Stimulated activated CD4-positive, alpha-beta T cell treated with anti-CD3 and anti-CD28 coated beads, Interleukin-15, amount 100 ng/mL, for 1 hour (primary cell): ENCODE data around the gene FAM20C.

Experiments
- DNase-seq, 2 donors: peaks; one replicate each; pipeline ENCODE4 v3.0.0-alpha.2; 2020; ENCODE audit warnings: low read depth in 1 of 2, low spot score in 1 of 2

The FAM20C gene

DNA sequence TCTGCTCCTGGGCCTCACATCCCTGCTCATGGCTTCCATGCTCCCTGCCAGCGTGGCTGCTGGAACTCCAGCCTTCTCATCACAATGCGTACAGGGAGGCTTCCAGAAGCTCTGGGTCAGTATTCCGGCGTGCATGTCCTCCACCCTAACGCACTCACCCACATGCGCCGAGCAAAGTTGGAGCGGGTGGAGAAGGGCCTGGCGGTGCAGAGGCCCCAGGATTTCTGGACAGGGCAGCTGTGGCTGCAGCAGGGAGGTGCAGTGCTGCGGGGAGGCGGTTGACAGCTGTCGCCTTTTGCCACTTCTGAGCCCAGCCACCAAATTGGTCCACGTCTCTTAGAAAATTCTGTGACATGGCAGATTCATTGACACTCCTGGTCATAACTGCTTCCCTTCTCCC is 33.6 kb upstream of the FAM20C start:
- DNase-seq: no peak

DNA sequence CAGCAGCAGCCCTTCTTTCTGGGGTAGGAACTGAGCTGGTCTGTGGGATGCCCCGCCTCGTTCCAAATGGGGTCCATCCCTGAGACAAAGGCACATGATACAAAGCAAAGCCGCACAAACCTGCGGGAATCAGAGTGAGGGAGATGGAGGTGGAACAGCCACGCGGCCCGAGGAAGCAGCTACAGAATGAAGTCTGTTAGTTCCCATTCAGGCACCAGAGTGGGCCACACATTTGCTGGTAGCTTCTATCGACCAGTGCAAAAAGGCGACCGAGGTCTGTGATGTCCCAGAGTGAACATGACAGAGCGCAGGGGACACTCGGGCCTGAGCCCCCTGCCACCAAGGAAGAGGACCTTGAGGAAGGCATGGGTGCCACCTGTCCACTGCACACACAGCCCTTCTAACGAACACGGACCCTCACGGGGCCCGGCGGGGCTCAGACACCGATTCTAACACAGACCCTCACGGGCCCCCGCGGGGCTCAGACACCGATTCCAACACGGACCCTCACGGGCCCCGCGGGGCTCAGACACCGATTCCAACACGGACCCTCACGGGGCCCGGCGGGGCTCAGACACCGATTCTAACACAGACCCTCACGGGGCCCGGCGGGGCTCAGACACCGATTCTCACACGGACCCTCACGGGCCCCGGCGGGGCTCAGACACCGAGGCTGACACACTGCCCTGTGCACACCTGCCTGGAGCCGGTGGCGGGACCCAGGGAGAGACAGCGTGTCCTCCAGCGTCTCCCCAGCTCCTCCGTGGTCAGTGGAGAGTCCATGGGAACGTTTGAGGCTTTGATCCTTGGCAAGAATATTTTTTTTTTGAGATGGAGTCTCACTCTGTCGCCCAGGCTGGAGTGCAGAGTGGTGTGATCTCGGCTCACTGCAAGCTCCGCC is 32.8 kb upstream of the FAM20C start:
- DNase-seq: no peak

DNA sequence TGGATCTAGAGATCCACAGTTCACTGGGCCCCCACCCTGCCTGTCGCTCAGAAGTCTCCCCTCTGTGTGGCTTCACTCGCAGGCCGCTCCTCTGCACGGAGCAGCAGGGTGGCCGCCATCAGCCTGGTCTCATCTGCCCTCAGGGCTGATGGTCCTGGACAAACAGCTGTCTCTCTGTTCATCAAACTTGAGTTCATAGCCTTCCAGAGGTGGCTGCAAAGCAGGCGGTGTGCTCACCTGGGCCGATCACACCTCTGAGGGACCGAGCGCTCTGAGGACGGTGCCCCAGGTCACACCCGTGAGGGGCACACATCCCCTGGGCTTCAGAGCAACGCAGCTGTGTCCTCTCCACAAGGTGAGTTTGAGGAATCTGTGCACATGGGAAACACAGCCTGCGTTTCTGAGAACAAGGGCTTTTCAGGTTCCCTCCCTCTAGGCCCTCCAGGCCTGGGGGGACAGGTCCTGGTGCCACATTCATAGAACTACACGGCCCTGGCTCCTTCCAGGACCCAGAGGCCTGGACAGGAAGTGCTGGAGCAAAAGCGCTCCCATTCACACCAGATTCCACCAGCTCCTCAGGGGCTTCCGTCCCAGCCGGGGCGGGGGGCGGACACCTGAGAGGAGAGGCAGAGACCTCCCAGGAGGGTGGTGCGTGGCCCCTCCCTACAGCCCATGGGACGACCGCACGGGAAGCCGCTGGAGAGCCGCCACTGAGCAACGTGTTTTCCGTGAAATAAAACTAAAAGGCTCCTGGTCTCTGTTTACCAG is 31.2 kb upstream of the FAM20C start:
- no peak for DNase-seq

DNA sequence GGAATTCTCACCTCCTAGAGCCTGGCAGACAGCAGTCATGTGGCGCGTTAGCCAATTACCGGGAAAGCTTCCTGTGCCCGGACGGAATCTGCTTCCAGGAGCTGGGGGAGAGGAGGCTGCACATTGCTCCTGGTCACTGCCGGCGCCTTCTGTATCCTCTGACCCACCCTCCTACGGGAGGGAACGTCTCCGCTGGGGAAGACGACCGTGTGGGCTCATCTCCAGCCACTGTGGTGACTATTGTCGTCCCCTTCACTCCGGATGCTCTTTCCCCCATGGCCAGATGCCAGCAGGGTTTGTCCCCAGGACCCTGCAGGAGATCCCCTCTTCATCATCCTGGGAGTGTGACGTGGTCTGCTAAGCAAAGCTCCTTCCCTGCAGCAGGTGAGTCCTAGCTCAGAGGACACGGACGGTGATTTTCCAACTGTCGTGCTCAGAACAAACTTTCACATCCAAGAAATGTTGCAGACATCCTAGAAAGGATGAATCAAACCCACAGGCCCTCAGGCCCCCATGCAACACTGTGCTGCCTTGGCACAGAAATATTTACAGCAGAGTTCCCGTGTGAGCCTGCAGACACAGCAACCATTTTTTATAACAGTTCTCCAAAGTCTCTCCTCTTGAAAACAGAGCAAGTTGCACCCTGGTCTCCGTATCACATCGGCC is 29.6 kb upstream of the FAM20C start:
- DNase-seq: no peak

DNA sequence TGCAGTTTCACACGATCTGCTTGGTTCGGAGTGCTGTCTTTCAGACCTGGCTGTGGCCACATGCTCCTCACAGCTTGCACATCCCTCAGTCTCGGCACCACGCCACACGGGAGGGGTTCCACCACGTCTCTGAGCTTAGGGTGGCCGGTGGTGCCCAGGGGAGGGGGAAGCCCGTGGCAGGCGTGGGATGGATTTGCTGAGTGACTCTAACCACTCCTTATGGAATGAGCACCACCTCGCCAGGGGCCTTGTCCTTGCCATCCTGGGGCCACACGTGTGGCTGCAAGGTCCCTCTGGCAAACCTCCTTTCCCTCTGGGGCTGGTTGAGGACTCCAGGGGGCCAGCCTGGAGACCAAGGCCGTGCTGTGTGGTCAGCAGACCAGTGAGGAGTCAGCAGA is 29.1 kb upstream of the FAM20C start:
- no peak for DNase-seq

DNA sequence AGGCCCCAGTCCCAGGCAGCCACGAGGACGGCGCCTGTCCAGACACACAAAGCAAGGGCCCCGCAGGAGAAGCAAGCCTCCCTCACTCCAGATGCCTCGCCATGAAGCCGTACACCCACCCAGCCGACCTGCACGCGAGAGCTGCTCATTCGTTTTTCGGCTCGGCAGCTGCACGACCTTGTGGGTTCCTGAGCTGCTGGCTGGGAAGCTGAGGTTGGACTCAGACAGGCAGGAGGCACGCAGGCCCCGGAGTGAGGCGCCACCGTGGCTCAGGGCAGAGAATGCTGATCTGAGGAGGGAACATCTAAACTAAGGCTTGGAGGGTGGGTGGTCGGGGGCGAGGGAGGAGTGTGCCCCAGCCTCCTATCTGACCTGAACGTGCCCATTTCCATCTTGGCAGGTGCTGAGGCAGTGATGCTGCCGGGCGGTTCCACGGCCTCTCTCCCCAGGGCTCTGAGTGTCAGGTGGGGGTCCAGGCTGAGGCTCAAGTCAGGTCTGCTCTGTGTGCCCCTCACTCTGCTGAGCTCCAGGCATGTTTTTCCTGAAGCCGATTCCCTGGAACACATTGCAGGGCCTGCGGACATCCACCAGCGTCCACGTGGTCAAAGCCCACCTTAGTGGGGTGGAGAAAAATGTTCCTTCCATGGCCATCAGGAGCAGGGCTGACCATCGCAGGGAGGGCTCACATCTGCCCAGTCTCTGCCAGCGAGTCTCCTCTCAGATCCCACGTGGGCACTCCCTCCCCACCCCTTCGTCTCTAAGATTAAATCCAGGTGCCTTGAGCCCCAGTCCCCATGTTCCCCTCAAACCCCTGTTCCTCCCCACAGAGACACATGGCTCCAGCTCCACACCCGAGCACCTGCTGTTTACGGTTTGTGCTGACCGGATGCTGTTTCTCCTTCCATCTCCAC is 28.1 kb upstream of the FAM20C start:
- DNase-seq: no peak

DNA sequence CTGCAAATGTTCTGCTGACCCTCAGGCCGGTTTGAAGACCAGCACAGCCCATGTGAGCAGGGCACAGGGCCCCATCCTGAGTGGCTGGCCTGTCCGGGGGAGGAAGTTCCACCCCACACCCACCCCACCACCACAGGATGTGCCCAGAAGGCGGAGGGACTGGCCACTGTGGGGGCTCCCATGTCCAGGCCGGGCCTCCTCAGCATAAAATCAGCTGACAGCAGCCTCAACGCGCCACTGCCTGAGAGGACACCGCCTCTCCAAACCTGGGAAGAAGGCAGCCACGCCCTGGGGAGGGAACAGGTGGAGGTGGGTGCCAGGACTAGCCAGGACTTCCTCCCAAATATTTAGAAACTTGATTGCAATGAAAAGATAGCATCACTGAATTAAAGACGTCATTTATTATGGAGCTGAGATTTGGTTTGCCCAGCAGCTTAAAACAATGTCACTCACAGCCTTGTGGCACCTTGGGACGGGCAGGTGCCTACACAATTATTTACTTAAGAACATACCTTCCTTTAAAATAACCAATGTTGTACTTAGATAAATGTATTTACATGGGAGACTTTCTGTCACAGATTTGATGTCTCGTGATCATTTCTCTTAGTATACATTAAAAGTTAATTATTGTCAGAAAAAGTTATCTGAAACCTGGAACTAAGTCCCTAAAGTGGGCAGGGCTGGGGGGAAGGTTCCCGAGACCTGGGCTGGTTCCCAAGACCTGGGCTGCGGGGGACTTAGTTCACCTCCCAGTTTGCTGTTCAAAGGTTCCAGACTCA is 27.3 kb upstream of the FAM20C start:
- no peak for DNase-seq

DNA sequence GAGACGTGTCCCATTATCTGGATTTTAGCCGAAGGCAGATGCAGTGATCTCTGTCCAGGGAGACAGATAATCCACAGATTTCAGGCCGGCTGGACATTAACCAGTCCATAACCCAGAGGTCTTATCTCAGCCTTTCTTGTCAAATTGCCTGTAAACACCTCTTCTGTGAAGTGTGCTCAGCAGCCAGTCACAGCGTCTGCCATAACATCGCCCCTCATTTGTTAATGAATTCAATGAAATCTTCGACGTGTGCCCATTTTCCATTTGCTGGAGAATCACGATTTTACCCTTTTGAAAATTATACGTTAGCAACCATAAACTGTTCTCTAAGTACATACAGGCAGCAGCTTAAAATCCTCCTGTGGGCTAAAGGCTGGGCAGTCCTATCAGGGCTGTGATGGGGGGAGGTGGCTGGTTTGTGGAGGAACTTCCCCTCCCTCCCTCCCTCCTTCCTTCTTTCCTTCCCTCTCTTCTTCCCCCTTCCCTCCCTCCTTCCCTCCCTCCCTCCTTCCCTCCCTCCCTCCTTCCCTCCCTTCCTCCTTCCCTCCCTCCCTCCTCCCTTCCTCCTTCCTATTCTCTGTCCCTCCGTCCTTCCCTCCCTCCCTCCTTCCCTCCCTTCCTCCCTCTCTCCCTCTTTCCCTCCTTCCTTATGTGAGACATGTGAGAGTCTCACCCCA is 26.6 kb upstream of the FAM20C start:
- no peak for DNase-seq

DNA sequence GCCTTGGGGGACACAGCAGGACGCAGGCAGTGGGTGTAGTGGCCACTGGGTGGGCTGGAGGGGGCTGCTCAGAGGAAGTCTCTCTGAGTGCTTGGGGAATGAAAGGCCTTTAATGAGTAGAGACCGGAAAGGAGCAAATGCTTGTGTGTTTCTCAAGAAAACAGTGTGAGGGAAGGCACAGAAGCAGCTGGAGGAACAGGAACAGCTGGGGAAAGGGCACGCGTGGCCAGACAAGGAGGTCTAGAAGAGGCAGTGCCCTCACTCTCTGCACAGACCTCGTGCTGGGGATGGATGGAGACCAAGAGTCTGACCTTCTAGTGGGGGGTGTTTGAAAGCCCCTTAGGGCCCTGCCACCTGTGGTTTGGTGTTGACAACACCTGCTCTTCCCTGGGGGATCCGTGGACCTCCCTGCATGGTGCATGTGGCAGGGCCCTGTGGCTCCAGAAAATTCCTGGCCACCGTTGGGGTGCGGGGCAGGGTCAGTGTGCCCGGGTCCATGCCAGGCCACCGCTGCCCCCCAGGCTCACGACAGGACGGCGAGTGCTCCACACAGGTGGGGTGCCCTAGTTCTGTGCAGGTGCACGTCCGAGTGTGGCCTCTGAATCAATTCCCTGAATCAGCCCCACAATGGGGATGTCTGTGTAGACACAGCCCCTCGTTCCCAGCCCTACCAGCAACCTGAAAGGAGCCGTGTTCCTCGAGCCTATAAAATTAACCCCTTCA is 25.9 kb upstream of the FAM20C start:
- no peak for DNase-seq

DNA sequence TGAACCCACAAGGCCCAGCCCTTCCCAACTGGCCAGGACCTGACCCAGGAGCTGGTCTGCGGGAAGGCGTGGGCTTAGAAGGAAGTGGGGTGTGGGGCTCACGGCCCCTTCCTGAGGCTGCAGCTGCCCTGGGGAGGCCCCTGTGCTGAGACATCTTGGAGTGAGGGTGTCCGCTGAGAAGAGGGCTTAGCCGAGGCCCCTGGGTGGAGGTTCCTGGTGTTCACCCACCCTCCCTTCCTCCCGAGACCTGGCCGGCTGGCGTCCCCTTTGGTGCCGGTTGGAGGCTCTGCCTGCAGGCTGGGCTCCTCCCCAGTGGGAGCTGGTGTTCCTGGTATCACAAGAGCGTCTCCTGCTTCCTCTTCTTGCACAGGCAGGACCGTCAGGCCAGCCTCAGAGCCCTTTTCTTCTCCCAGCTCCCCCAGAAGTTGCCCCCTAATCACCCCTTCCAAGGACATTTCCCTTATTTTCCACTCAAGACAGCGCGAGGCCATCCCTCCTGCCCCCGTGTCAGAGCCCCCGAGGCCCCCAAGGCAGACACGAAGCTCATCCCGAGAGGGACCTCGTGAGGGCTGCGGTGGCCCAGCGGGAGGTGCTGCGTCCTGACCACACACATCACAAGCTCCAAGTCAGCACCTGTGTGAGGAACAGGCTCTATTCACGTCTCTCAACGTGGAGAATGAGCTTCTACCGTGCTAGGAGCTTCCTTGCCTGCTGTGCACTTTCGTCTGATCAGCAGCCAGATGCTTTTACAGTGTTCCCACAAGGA is 25.1 kb upstream of the FAM20C start:
- no peak for DNase-seq

DNA sequence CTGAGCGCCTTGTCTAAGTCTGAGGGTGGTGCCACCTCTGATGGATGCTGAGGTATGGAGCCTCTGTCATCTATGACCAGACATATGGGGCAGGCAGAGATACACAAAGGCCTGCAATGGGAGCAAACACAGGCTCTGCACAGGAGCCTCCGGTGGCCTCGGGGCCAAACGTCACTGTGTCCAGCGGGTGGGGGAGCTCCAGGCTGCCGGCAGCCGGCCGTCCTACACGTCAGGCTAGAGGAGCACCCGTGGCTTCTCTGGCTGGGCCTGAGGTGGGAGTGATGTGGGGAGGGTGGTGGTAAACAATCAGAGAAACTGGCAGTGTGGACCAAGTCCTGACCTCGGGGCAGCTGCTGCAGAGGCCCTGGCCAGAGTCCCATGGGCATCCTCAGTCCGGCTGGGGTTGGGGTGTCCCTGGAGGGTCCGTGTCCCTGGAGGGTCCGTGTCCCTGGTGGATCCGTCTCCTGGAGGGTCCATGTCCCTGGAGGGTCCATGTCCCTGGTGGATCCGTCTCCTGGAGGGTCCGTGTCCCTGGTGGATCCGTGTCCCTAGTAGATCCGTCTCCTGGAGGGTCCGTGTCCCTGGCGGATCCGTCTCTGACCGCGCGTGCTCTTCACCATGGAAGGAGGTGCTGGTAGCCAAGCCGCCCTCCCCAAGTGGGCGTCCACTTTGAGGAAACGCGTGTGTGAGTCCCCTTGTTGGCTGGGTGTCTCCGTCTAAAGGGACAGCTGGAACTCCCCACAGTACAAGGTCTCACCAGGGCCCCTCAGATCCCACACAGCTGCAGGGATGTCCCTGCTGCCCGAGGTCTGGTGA is 24.2 kb upstream of the FAM20C start:
- DNase-seq: no peak

DNA sequence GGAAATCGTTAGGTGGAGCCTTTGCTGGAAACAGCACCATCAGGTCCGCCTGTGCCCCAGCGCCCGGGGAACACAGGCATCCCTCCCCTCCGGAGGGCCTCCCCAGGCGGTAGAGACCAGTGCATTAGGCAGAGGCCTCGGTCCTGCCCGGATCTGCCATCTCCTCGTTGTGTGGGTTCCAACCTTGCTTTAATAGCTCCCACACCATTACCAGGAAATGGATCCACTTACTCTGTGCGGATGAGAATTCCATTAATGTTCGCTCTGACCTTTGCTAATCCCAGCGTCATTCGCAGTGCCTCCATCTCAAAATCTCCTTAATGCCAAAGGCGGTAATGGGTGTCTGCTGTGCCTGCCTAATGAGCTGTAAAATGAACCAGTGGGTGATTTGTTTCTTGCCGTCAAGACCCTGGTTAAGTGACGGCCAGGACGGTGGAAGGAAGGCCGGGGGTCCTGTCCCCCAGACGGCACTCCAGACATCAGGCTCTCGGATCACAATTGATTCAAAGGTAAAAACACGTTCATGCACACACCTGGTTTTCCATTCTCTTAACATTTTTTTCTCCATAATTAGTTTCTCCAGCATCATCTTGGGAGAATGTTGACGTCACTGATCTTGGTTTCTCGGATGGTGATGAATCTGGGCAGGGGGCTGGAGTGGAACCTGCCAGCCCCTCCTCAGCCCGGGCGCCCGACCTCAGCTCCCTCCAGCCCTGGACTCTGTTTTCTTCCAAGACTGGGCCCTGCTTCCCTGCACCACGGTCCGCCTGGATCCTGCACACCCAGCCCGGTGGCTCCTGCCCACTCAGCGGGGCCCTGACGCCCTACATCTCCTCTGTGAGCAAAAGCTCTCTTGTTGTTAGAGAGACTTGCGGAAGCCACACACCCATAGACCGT is 22.8 kb upstream of the FAM20C start:
- no peak for DNase-seq

DNA sequence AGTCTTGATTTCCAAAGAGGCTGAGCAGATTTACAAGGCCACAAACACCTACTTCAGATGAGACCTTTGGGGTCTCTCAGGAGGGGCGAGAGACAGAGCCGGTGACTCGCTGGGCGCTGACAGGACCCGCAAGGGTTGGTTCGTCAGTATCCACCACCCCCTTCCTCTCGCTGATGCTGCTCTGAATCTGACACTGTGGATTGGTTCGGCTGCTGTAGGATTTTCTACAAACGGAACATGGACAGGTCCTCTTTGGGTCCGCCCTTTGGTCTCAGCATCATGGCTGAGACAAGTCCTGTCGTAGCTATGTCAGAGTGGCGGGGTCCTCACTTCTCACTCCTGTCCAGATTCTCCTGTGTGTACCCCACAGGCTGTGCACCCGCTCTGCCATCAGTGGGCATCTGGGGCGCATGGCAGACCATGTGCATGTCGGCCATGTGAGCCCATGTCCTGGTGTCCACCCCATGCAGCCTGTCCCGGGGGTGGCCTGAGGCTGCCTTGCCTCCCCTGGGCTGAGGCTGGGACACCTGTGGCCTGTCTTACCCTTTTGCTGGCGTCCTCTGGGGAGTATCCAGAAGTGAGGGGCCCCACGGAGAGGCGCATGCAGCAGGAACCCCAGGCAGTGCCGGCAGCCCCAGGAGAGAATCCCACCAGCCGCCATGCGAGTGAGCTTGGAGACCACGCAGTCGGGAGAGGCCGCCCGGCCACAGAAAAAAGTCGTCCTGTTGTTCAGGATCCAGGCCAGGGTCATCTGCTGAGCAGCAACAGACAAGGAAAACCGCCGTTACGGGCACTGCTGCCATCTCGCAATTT is 21.6 kb upstream of the FAM20C start:
- DNase-seq: no peak

DNA sequence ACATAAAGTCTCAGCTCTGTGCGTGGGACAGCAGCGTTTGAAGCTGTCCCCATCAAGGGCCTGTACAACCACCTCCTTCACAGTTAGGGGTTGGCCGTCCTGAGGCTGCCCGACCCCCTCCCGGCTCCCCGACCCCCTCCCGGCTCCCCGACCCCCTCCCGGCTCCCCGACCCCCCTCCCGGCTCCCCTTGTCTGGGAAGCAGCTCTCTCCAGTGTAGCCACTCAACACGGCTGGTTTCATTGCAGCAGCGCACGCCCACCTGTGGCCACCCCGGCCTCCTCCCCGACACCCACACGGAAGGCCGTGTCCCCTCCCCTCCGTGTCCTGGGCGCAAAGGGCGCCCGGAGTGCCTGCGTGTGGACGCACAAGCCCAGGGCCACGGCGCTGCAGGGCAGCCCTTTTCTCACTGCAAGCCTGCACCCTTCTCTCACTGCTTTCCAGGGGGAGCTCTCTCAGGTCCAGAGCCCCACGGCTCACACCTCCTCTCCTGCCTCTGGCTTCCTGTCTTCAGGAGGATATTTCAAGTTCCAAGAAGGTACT is 20.9 kb upstream of the FAM20C start:
- DNase-seq: no peak

DNA sequence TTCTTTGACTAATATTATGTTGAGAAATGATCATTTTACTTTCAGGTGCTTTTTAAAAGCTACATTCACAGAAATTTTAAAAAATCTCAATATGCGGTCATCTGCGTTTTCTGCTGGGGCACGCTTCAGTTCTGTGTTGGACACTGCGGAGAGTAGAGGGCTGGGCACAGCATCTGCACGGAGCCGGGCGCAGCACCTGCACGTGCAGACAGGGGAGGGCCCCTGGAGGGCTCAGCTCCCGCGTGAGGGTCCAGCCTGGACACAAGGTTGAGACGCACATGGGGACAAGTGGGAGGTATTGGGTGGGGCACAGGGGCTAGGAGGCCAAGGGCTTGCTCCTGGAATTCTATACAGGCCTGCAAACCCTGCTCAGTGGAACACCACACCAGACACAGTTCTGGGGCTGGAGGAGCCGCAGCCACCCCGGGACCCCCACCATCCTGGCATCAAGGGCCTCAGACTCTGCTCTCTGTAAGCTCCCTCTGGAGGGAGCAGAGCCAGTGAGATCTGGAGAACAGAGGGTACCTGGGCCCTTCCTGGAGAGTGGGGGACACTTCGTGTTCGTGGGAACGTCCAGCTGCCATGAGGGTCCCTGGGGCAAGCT is 20.4 kb upstream of the FAM20C start:
- no peak for DNase-seq
